Stomach (tissue), 4 donors: ENCODE data around the gene ABI3BP.

Source experiments
- POLR2A ChIP-seq, 4 donors: fragments of 450-650 bp; IDR thresholded peaks; one replicate each; pipeline ENCODE4 v1.6.1; 2016; ENCODE audit warnings: antibody characterized with exemption in 4 of 4, control low read depth in 2 of 4, mild to moderate bottlenecking in 1 of 4, moderate library complexity in 1 of 4
- POLR2AphosphoS5 ChIP-seq, 3 donors: sonication (generic); formaldehyde crosslinking; IDR thresholded peaks; one replicate each; pipeline ENCODE4 v1.6.1; 2016; ENCODE audit warnings: antibody characterized with exemption in 3 of 3

GRCh38 chr3:100900671-100901335 is 92.4 kb downstream of the ABI3BP start:
- no peak for TF ChIP-seq POLR2AphosphoS5 (IDR thresholded peaks at IDR 0.05)
- TF ChIP-seq POLR2A (IDR thresholded peaks at IDR 0.05), result no peak
